Uterus (tissue), 2 donors: ENCODE data around the gene MCL1.

Source experiments
- POLR2A ChIP-seq, 2 donors: fragments of 450-650 bp; IDR thresholded peaks; one replicate each; pipeline ENCODE4 v1.6.1; 2016; ENCODE audit warnings: antibody characterized with exemption in 2 of 2, mild to moderate bottlenecking in 1 of 2, moderate library complexity in 1 of 2
- TF ChIP-seq, protein P1 (sequence below), 4 experiments: fragments of 200-600 bp in 2 of 4; fragments of 450-650 bp in 2 of 4; sonication (generic) in 2 of 4; IDR thresholded peaks; one replicate each; pipeline ENCODE4 v1.5.1; 2016 to 2019; ENCODE audit warnings: antibody characterized with exemption in 4 of 4, mild to moderate bottlenecking in 2 of 4, moderate library complexity in 1 of 4

DNA sequence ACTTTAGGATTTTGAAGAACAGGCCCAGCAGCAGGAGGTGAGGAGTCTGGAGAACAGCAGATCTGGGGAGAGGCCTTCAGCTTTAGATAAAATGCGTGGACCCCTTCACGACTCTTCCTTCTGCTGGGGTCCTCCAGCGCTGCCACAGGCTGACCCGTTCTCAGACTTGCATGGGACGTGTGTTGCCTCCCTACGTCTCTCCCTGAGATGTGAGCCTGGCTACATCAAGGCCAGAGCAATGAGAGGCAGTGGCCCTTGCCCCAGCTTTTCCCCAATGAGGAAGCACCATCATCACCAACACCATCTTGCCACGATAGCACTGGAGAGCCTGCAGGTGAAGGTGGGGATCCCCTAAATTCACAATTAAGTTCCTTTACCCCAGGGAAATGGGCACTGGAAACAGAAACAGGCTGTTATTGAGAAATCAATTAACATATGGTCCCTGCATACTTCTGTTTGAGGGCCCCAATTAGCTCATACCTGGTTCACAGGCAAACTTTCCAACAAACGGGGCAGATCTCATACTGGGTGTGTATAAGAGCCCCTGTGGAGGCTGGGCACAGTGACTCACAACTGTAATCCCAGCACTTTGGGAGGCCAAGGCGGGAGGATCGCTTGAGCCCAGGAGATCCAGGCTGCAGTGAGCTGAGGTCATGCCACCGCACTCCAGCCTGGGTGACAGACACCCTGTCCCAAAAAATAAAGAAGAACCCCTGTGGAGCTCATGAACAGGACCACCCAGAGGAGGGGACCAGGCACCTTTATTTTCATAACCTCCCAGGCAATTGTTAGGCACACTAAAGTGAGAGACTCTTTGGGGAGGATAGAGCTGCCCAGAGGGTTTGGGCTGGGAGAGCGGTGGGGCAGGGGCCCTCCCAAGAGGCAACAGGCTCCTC is 42.3 kb downstream of the MCL1 start:
- TF ChIP-seq, protein P1, sequence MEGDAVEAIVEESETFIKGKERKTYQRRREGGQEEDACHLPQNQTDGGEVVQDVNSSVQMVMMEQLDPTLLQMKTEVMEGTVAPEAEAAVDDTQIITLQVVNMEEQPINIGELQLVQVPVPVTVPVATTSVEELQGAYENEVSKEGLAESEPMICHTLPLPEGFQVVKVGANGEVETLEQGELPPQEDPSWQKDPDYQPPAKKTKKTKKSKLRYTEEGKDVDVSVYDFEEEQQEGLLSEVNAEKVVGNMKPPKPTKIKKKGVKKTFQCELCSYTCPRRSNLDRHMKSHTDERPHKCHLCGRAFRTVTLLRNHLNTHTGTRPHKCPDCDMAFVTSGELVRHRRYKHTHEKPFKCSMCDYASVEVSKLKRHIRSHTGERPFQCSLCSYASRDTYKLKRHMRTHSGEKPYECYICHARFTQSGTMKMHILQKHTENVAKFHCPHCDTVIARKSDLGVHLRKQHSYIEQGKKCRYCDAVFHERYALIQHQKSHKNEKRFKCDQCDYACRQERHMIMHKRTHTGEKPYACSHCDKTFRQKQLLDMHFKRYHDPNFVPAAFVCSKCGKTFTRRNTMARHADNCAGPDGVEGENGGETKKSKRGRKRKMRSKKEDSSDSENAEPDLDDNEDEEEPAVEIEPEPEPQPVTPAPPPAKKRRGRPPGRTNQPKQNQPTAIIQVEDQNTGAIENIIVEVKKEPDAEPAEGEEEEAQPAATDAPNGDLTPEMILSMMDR (IDR thresholded peaks at IDR 0.05): no peak
- no peak for TF ChIP-seq POLR2A (IDR thresholded peaks at IDR 0.05)
